Left lung (tissue), 10 donors: Measurements from ENCODE around the gene SLC6A9. TPM values are rescaled to one million over a fixed set of nuclear protein-coding genes. Genes with fewer than 3 reads are reported as not detected.

Experiments
- ATAC-seq: fragments of 200-7000 bp; cut with Tn5 transposase; one replicate; pipeline ENCODE4 v1.9.1; 2020; ENCODE audit warnings: moderate library complexity
- DNase-seq, 4 donors: peaks; one replicate each; pipeline ENCODE4 v3.0.0-alpha.2; 2013 to 2020
- H3K27ac ChIP-seq, 2 donors: fragments of 200-600 bp; sonication (generic) in 1 of 2; one replicate each; pipeline versions ENCODE4 v1.5.0 to v1.8.0; 2020 to 2021
- H3K27me3 ChIP-seq, 2 donors: fragments of 200-600 bp; sonication (generic) in 1 of 2; one replicate each; pipeline versions ENCODE4 v1.5.0 to v1.8.0; 2020 to 2021
- H3K36me3 ChIP-seq, 2 donors: fragments of 200-600 bp; sonication (generic) in 1 of 2; one replicate each; pipeline versions ENCODE4 v1.5.0 to v1.8.0; 2020 to 2021
- H3K4me1 ChIP-seq, 2 donors: fragments of 200-600 bp; one replicate each; pipeline ENCODE4 v1.8.0; 2021
- H3K4me3 ChIP-seq, 2 donors: fragments of 200-600 bp; sonication (generic) in 1 of 2; one replicate each; pipeline versions ENCODE4 v1.5.0 to v1.8.0; 2020 to 2021; ENCODE audit warnings: mild to moderate bottlenecking in 1 of 2
- H3K9me3 ChIP-seq, 2 donors: fragments of 200-600 bp; sonication (generic) in 1 of 2; one replicate each; pipeline versions ENCODE4 v1.5.0 to v1.8.0; 2020 to 2021
- CTCF ChIP-seq, 2 donors: fragments of 200-600 bp; sonication (generic) in 1 of 2; IDR thresholded peaks; one replicate each; pipeline versions ENCODE4 v1.5.0 to v1.8.0; 2021; ENCODE audit warnings: antibody characterized with exemption in 2 of 2
- intact Hi-C, 2 donors: fragments of 100-400 bp; cut with DNase I; formaldehyde crosslinking; loops; one replicate each; pipeline versions ENCODE4 v1.11.2 to v1.14.2; 2022
- polyA plus RNA-seq, 6 donors: library from polyadenylated mRNA; unstranded; fragments of 120-200 nt; gene quantifications; one replicate each; pipeline ENCODE4 v1.2.1, GENCODE V29; 2013; ENCODE audit not compliant: insufficient read length in 6 of 6
- total RNA-seq, 2 donors: library from RNA; stranded (reverse); fragmentation: NEBNext Ultra II Directional; extraction: Animal tissue kit (Norgen Biotek cat#: 25700); gene quantifications; one replicate each; pipeline ENCODE4 v1.2.1, GENCODE V29; 2021
- donor health status: DM: no; HTN: yes; CAD: no.
- donor health status: DM: no; HTN: no; CAD: no.

The SLC6A9 gene
- total and polyA plus RNA-seq, 8 donors, result 10.9 to 28.5 (median 14.6) TPM

- peaks cover 12 to 23% of the 10 kb centered on the region in 2 donors for H3K4me1 ChIP-seq
- no peak for ATAC-seq
- DNase-seq, result no peak
- H3K27ac ChIP-seq, result no peak overlapping the region
- intact Hi-C loops, result no loop called here
- no peak for TF ChIP-seq CTCF (IDR thresholded peaks at IDR 0.05)
- H3K9me3 ChIP-seq, result no peaks in the 10 kb centered on the region
- H3K4me3 ChIP-seq, result no peak overlapping the region
- H3K36me3 ChIP-seq, result peaks cover 0 to 19% of the 10 kb centered on the region in 2 donors
- H3K27me3 ChIP-seq, result no peaks in the 10 kb centered on the region
Measured at GRCh38 chr1:43951021-43951985, 80.0 kb downstream of the SLC6A9 start.

DNA sequence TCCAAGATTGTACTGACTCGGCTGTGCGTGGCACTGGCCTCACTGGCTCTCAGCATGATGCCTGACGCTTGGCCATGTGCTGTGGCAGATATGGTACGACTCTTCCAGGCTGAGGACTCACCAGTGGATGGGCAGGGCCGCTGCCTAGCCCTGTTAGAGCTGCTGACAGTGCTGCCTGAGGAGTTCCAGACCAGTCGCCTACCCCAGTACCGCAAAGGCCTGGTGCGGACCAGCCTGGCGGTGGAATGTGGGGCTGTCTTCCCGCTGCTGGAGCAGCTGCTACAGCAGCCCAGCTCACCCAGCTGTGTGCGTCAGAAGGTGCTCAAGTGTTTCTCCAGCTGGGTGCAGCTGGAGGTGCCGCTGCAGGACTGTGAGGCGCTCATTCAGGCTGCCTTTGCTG, 81.6 kb downstream of the SLC6A9 start:
- intact Hi-C loops, result no loop called here
- peaks cover 0 to 16% of the 10 kb centered on the region in 2 donors for H3K36me3 ChIP-seq
- ATAC-seq (no peak), DNase-seq (no peak)
- no peak overlapping the region for H3K27ac ChIP-seq
- TF ChIP-seq CTCF (IDR thresholded peaks at IDR 0.05), result no peak
- no peaks in the 10 kb centered on the region for H3K9me3 ChIP-seq
- H3K4me3 ChIP-seq, result no peak overlapping the region
- H3K4me1 ChIP-seq, result peaks cover 12 to 36% of the 10 kb centered on the region in 2 donors
- no peaks in the 10 kb centered on the region for H3K27me3 ChIP-seq

DNA sequence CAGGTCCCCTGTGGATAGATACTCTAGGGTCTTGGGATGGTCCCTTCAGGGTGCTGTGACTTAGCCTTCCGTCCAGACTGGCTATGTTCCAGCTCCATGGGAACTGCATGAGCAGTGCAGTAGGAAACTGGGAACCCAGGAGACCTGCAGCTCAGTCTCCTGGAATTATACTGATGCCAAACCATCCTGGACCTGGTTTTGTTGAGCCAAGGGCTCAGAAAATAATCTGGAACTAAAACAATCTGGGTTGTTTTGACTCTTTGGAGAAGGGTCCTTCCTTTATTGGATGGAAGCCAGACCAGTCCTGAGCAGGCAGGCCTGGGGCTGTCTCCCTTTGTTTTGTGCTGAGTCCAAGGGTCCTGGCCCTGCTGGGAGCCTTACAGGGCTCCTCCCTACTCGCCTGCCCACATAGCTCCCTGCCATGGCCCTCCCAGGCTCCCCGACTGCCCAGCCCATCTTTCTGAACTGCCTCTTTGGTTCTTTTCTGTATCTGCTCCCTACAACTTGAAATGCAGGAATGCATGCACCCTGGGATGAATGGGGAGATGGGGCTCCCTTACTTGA, 83.3 kb downstream of the SLC6A9 start:
- intact Hi-C loops, result no loop called here
- peak overlapping the region; percentile 79 to 91 for H3K4me3 ChIP-seq
- H3K36me3 ChIP-seq, result peaks cover 0 to 11% of the 10 kb centered on the region in 2 donors
- no peak overlapping the region for H3K27ac ChIP-seq
- no peaks in the 10 kb centered on the region for H3K9me3 ChIP-seq
- no peaks in the 10 kb centered on the region for H3K27me3 ChIP-seq
- ATAC-seq (no peak), DNase-seq (no peak)
- TF ChIP-seq CTCF (IDR thresholded peaks at IDR 0.05), result no peak
- peaks cover 12 to 36% of the 10 kb centered on the region in 2 donors for H3K4me1 ChIP-seq

DNA sequence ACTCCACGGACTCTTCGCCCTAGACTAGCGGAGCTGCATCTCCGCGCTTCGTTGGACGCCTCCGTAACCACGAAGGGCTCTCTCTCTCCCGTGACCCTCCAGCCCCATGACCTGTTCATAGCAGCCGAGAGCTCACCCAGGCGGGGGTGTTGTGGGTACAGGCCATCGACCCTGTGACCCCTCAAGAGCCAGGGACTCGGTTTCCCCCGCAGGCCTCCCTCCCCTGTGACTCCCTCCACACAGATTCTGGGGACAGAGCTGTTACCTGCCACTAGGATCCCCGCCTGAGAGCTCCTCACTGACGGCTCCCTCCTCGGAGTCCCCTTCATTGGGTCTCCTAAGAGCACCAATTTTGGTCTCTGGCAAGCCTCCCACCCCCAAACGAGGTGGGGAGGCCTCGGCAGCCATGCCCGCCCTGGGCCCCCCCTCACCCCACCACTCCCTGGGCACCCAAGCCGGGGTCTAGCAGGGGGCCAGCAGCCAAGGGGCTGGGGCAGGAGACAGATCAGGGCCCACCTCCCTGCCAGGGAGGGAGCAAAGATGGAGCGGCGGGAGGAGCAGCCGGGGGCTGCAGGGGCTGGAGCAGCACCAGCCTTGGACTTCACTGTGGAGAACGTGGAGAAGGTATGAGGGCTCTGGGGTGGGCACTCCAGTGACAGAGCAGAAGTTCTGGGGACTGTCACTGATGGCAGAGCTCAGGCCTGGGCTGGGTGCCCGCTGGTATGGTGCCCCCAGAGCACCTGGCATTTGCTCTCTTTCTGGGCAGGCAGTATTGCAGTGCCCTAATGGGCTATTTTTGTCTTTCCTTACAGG, 84.0 kb downstream of the SLC6A9 start:
- H3K9me3 ChIP-seq, result no peaks in the 10 kb centered on the region
- intact Hi-C loops, result no loop called here
- no peak for ATAC-seq
- no peak for DNase-seq
- H3K4me3 ChIP-seq, result peak overlapping the region; percentile 79 to 91
- H3K36me3 ChIP-seq, result peaks cover 0 to 11% of the 10 kb centered on the region in 2 donors
- H3K27ac ChIP-seq, result peak overlapping the region; percentile 92 to 96
- no peaks in the 10 kb centered on the region for H3K27me3 ChIP-seq
- no peak for TF ChIP-seq CTCF (IDR thresholded peaks at IDR 0.05)
- peaks cover 12 to 36% of the 10 kb centered on the region in 2 donors for H3K4me1 ChIP-seq

Other genes with a start within 250 kb of the SLC6A9 start
- 1 to 10 TPM; 1.8 to 2.3 TPM for gene ARTN, start 97.7 kb downstream of the SLC6A9 start, total RNA-seq
- 1 to 10 TPM; 2.2 to 4.2 (median 2.8) TPM for gene ARTN, start 97.7 kb downstream of the SLC6A9 start, polyA plus RNA-seq
- 10 to 100 TPM; 26.8 to 33.4 TPM for gene IPO13, start 84.5 kb downstream of the SLC6A9 start, total RNA-seq
- 10 to 100 TPM; 18.0 to 24.1 (median 20.5) TPM for gene IPO13, start 84.5 kb downstream of the SLC6A9 start, polyA plus RNA-seq
- gene DPH2, start 61.5 kb downstream of the SLC6A9 start, total RNA-seq, result 10 to 100 TPM; 13.5 to 23.4 TPM
- 10 to 100 TPM; 17.2 to 24.8 (median 18.9) TPM for gene DPH2, start 61.5 kb downstream of the SLC6A9 start, polyA plus RNA-seq
- 100 to 1,000 TPM; 176 to 239 TPM for gene ATP6V0B, start 56.5 kb downstream of the SLC6A9 start, total RNA-seq
- gene ATP6V0B, start 56.5 kb downstream of the SLC6A9 start, polyA plus RNA-seq, result 10 to 100 TPM; 56.5 to 69.3 (median 64.3) TPM
- 10 to 100 TPM; 39.1 to 50.1 TPM for gene B4GALT2, start 52.3 kb downstream of the SLC6A9 start, total RNA-seq
- gene B4GALT2, start 52.3 kb downstream of the SLC6A9 start, polyA plus RNA-seq, result 10 to 100 TPM; 33.2 to 58.9 (median 43.5) TPM
- 10 to 100 TPM in 1 of 2 donors, 1 to 10 TPM in 1; 9.9 to 13.7 TPM for gene CCDC24, start 39.9 kb downstream of the SLC6A9 start, total RNA-seq
- 10 to 100 TPM; 10.2 to 17.7 (median 12.9) TPM for gene CCDC24, start 39.9 kb downstream of the SLC6A9 start, polyA plus RNA-seq
- under 1 TPM; 0.26 to 0.29 TPM for gene KLF17, start 87.4 kb upstream of the SLC6A9 start, total RNA-seq
- under 1 TPM in 4 of 6 donors, not detected in 2; 0.04 to 0.09 (median 0.05) TPM for gene KLF17, start 87.4 kb upstream of the SLC6A9 start, polyA plus RNA-seq
- not detected for gene KLF18, start 110.2 kb upstream of the SLC6A9 start, total RNA-seq
- not detected for gene KLF18, start 110.2 kb upstream of the SLC6A9 start, polyA plus RNA-seq
- 10 to 100 TPM; 25.6 to 32.5 TPM for gene DMAP1, start 182.0 kb upstream of the SLC6A9 start, total RNA-seq
- 10 to 100 TPM; 61.7 to 76.2 (median 68.9) TPM for gene DMAP1, start 182.0 kb upstream of the SLC6A9 start, polyA plus RNA-seq